Panc1 (cell line): ENCODE data around the gene ARL14. TPM values are rescaled to one million over a fixed set of nuclear protein-coding genes. Genes with fewer than 3 reads are reported as not detected.

Experiments used
- ATAC-seq: fragments of 200-7000 bp; cut with Tn5 transposase; 2 replicates; pipeline ENCODE4 v1.9.1; 2020; ENCODE audit warnings: mild to moderate bottlenecking, moderate library complexity
- BruUV-seq: library from RNA; stranded (reverse); fragments of 400-500 nt; replicated peaks from 2 replicates; lab custom pipeline; 2021; lab: Mats Ljungman, UMichigan
- CTCF ChIA-PET: fragments of 300-600 bp; sonication (Branson Sonifier 250); formaldehyde crosslinking; loops from one replicate; lab custom pipeline; 2022; ENCODE audit warnings: antibody characterized with exemption; lab: Charles Lee
- POLR2A ChIA-PET: fragments of 300-600 bp; sonication (Branson Sonifier 250); formaldehyde crosslinking; loops from one replicate; lab custom pipeline; 2022; ENCODE audit warnings: antibody characterized with exemption; lab: Charles Lee
- DNase-seq: peaks from one replicate; pipeline ENCODE4 v3.0.0-alpha.2; 2010; ENCODE audit warnings: low read depth, low spot score
- H3K27ac ChIP-seq: 2 replicates; pipeline ENCODE4 v1.5.1; 2011; ENCODE audit warnings: mild to moderate bottlenecking, low read length, inconsistent platforms
- H3K27me3 ChIP-seq: fragments of 200-500 bp; sonication (Bioruptor generic); 2 replicates; pipeline ENCODE4 v1.6.0; 2014; ENCODE audit warnings: low read length, inconsistent platforms; ENCODE audit not compliant: control insufficient read depth, insufficient read depth
- H3K36me3 ChIP-seq: fragments of 200-500 bp; sonication (Bioruptor generic); 2 replicates; pipeline ENCODE4 v1.5.1; 2014; ENCODE audit warnings: inconsistent platforms, mild to moderate bottlenecking, low read length, moderate library complexity; ENCODE audit not compliant: control insufficient read depth, insufficient read depth
- H3K4me1 ChIP-seq: 2 replicates; pipeline ENCODE4 v1.5.1; 2011; ENCODE audit warnings: inconsistent platforms, mild to moderate bottlenecking, low read length, moderate library complexity; ENCODE audit not compliant: control insufficient read depth, insufficient read depth
- H3K4me3 ChIP-seq, 2 experiments: 2 replicates each; pipeline ENCODE4 v1.5.1; 2011 to 2012; ENCODE audit warnings: low read depth in 2 of 2, low read length in 2 of 2, mild to moderate bottlenecking in 2 of 2, inconsistent platforms in 1 of 2, moderate library complexity in 1 of 2
- H3K9me3 ChIP-seq: fragments of 200-500 bp; sonication (Bioruptor generic); 2 replicates; pipeline ENCODE4 v1.5.1; 2014; ENCODE audit warnings: low read depth, mild to moderate bottlenecking, inconsistent platforms, low read length, moderate library complexity; ENCODE audit not compliant: control insufficient read depth, insufficient read depth
- CTCF ChIP-seq: fragments of 450-650 bp; IDR thresholded peaks from 2 replicates; pipeline ENCODE4 v1.5.1; 2017; ENCODE audit warnings: mild to moderate bottlenecking
- POLR2AphosphoS5 ChIP-seq: IDR thresholded peaks from 2 replicates; pipeline ENCODE4 v1.6.1; 2012; ENCODE audit warnings: mild to moderate bottlenecking, low read depth, low read length, moderate library complexity
- REST ChIP-seq, 2 experiments: IDR thresholded peaks; 2 replicates each; pipeline ENCODE4 v1.6.1; 2011 to 2012; ENCODE audit warnings: low read depth in 2 of 2, control low read depth in 1 of 2, low read length in 1 of 2, mild to moderate bottlenecking in 1 of 2, moderate library complexity in 1 of 2; ENCODE audit not compliant: insufficient read depth in 1 of 2
- SIN3A ChIP-seq: IDR thresholded peaks from 2 replicates; pipeline ENCODE4 v1.6.1; 2012; ENCODE audit warnings: low read depth, mild to moderate bottlenecking, low read length, moderate library complexity, borderline replicate concordance; ENCODE audit not compliant: insufficient read depth
- TCF7L2 ChIP-seq: IDR thresholded peaks from 2 replicates; pipeline ENCODE4 v1.6.1; 2011; ENCODE audit warnings: mild to moderate bottlenecking, low read depth, low read length, inconsistent platforms
- in situ Hi-C: cut with HindIII; loops from 2 replicates; pipeline ENCODE4 v1.10.0; 2016; ENCODE audit warnings: low sequenced_read_pairs, low pct_unique_long_range_greater_than_20kb
- intact Hi-C: fragments of 100-400 bp; cut with micrococcal nuclease; formaldehyde crosslinking; loops from one replicate; pipeline ENCODE4 v1.10.0; 2022; ENCODE audit not compliant: unreplicated experiment
- total RNA-seq: library from RNA; stranded (reverse); gene quantifications from one replicate; pipeline ENCODE4 v1.2.1, GENCODE V29; 2021; ENCODE audit not compliant: unreplicated experiment

The ARL14 gene
- total RNA-seq, 1 experiment from 2014 or later, result 2.5 TPM

- DNase-seq, result no peak
- Histone ChIP-seq H3K4me3 (no peak overlapping the region), H3K27me3 (no peaks in the 10 kb centered on the region), H3K36me3 (no peaks in the 10 kb centered on the region), H3K9me3 (no peaks in the 10 kb centered on the region; the same call in 1 of the 2 replicates), H3K27ac (peak overlapping the region; percentile 41; the same call in 1 of the 2 replicates), H3K4me1 (peaks cover 9% of the 10 kb centered on the region; the same call in 1 of the 2 replicates)
- POLR2A ChIA-PET, result no interaction called here
- in situ Hi-C loops (no loop called here), intact Hi-C loops (no loop called here)
- TF ChIP-seq POLR2AphosphoS5 (no peak), CTCF (no peak), SIN3A (no peak), REST (IDR thresholded peaks at IDR 0.05; ENCODE audit: insufficient read depth in 1 of 2, low read depth in 2 of 2, low read length in 1 of 2) (no peak), TCF7L2 (no peak)
- no TSS peak for BruUV-seq
- CTCF ChIA-PET, result no interaction called here
- peak; percentile 58; the same call in 1 of the 2 replicates for ATAC-seq
Observed at GRCh38 chr3:160661660-160662059, 15.3 kb upstream of the ARL14 start.

- CTCF ChIA-PET, result no interaction called here
- POLR2A ChIA-PET, result interaction anchor here (0.7 kb wide), 1 partner anchor 14 kb away, joined by 3 read pairs; no protein-coding TSS in a partner anchor
- Histone ChIP-seq H3K27me3 (no peaks in the 10 kb centered on the region), H3K36me3 (no peaks in the 10 kb centered on the region), H3K4me1 (peaks cover 19% of the 10 kb centered on the region; the same call in 1 of the 2 replicates), H3K9me3 (no peaks in the 10 kb centered on the region), H3K27ac (no peak overlapping the region; the same call in 1 of the 2 replicates), H3K4me3 (no peak overlapping the region)
- ATAC-seq, result no peak
- in situ Hi-C loops (no loop called here), intact Hi-C loops (no loop called here)
- no TSS peak for BruUV-seq
- no peak for TF ChIP-seq CTCF
- no peak for TF ChIP-seq TCF7L2
- TF ChIP-seq POLR2AphosphoS5, result no peak
- TF ChIP-seq REST (IDR thresholded peaks at IDR 0.05; ENCODE audit: insufficient read depth in 1 of 2, low read depth in 2 of 2, low read length in 1 of 2), result no peak
- no peak for TF ChIP-seq SIN3A
- DNase-seq, result no peak
Observed at GRCh38 chr3:160665231-160665630, 11.7 kb upstream of the ARL14 start.
